CD4-positive, alpha-beta T cell treated with Interleukin-21 for 1 hour (primary cell): ENCODE data around the gene JOSD2.

Source experiments
- DNase-seq: peaks from one replicate; pipeline ENCODE4 v3.0.0-alpha.2; 2020

Gene JOSD2

DNA sequence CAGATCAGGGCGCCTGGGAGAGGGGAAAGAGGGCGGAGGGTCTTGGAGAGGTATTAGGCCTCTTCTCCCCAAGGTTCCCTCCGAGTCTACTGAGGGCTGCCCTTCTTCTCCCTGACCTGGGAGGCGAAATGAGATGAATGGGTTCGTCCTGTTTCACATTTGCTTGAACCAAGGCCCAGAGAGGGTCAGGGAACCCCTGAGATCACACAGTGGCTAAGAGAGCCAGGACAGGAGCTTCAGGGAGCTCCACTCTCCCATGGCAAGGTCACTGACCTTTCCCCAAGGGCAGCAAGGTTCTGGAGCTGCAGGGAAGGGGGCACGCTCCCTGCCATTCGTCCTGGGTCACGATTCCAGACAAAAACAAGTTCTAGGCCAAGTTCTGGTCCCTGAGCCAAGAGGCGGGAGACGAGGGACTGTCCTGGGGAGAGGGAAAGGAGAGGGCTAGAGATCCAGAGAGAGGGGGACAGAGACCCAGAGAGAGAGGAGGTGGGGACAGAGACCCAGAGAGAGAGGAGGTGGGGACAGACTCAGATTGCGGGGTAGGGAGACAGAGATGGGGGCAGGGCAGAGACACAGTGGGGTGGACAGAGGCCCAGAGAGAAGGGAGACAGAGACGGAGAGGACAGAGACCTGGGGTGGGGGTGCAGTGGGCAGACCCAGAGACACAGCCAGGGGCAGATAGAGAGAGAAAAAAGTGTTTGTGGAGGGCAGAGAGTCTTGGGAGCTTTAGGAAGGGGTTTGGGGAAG lies 2.2 kb upstream of the JOSD2 start:
- no peak for DNase-seq

DNA sequence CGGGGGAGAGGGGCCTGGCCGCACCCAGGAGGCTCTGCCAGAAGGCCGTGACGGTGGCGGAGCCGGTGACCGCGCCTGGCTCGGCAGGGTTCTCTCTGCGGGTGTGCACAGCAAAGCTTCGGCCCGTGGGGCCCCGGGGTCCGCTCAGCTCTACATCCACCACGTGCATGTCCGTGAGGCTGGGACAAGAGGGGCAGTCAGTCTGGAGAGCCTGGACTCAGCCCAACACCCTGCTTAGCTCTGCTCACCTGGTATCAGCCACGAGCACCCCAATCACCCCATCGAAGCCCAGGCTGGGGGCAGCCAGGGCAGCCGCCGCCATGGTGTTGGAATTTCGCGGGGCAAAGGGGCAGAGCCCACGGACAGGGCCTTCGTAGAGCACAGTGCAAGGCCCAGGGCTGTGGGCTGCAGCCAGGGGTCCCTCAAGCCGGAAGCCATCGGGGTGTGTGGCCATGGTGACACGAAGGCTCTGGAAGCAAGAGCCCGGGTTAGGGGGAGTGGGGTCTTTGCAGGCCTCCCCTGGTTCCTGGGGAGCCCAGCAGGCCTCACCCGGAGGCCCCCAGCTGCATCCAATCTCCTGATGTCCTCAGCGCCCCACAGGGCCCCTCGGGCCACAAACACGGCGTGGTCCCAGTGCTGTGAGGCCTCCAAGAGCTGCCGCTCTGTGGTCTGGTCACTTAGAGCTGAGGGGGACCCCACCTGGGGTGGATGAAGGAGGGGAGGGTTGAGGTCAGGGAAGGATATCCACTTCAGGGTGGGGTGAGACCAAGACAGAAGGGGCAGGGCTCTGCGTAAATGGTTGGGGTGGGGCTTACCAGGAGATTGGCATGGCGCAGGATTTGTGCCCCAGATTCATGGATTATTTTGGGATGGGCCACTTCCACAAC lies 1.4 kb upstream of the JOSD2 start:
- no peak for DNase-seq

DNA sequence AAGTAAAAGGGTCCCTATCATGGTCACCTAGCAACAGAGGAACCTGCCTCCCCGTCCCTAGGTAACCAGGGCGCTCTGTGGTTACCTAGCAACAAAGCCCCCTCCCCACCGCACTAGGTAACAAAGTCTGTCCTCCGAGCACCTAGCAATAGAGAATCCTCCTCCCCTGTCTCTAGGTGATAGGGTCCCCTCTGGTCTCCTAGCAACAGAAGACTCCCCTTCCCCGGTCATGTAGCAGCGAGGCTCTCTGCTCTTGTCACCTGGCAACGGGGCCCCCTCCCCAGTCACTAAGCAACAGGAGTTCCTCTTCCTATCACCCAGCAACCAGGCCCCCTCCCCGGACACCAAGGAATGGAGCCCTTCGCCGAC lies 307 bp downstream of the JOSD2 start:
- DNase-seq = no peak

DNA sequence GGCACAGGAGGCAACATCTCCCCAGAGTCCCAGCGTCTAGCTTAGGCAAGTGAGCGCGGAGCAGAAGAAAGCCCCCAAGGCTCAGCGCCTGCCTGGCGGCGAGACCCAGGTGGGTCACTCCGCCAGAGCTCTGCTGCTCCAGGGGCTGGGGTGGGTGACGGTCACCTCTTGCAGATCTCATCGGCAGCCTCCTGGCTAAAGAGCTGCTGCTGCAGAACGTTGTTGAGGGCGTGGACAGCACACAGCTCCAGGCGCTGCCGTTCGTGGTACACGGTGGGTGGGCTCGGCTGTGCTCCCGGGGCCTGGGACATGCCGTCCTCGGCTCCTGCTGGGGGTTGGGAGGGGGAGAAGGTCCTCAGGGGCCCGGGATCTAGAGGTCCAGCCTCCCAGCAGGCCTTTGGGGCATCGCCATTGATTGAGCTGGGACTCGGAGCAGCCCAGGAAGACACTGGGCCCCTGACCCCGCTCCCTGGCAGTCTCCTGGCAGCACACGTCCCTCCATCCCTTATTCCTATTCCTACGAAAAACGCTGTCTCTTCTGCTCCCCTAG lies 795 bp downstream of the JOSD2 start:
- DNase-seq = no peak

DNA sequence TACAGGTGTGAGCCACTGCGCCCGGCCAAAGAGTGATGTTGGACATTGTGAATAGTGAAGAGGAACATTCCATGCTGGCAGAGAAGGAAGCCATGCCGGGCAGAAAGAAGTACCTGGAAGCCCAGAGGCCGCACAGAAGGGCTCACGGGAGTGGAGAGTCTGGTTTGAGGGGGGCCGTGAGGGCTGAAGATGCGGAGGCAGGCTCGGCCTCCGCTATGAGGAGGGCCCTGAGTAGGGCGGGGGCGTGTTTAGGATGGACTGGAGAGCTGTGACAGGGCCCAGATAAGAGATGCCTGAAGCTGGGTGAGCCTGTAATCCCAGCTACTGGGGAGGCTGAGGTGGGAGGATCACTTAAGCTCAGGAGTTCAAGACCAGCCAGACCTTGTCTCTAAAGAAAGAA lies 1.6 kb downstream of the JOSD2 start:
- DNase-seq = no peak

DNA sequence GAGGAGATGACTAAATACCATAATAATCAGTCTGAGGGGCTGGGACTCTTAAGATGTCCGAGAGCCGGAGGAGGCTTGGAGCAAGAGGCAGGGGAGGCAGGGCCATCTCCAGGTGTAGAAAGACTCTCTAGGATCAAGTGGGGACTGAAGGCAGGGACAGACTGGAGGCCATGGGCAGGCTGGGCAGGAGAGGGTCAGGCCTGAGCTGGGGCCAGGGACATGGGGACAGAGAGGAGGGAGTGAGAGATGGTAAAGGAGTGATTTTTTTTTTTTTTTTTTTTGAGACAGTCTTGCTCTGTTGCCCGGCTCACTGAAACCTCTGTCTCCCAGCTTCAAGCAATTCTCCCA lies 2.2 kb downstream of the JOSD2 start:
- DNase-seq = no peak

DNA sequence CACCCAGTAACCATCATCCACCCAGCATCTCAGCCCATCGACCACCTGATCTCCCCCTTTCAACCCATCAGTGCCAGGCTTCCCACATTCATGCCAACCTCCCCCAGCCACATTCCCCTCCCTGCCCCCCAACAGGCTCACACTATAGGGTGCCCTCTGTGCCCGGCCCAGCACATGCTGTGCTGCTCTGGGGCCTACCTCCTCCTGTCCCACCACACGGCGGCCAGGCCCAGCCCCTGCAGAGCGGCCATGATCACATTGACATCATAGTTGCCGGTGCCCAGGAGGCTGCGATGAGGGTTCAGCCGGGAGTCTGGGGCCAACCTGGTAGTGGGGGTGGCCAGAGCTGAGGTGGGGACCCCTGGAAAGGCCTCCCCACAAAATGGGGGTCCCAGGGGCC lies 3.6 kb downstream of the JOSD2 start:
- no peak for DNase-seq

DNA sequence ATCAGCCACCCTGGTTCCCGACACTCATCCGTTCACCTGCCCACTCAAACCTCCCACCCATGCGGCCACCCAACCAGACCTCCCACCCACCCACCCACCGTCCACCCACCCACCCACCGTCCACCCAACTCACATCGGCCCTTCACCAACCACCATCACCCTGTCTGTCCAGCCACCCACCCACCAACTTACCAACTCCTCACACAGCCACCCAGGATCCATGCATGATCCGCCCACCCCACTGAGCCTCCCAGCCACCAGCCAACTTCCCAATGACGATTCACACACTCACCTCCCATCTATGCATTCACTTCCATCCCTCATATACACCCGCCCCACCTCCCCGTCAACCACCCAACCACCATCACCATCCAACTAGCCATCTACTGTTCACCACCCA lies 4.3 kb downstream of the JOSD2 start:
- no peak for DNase-seq

DNA sequence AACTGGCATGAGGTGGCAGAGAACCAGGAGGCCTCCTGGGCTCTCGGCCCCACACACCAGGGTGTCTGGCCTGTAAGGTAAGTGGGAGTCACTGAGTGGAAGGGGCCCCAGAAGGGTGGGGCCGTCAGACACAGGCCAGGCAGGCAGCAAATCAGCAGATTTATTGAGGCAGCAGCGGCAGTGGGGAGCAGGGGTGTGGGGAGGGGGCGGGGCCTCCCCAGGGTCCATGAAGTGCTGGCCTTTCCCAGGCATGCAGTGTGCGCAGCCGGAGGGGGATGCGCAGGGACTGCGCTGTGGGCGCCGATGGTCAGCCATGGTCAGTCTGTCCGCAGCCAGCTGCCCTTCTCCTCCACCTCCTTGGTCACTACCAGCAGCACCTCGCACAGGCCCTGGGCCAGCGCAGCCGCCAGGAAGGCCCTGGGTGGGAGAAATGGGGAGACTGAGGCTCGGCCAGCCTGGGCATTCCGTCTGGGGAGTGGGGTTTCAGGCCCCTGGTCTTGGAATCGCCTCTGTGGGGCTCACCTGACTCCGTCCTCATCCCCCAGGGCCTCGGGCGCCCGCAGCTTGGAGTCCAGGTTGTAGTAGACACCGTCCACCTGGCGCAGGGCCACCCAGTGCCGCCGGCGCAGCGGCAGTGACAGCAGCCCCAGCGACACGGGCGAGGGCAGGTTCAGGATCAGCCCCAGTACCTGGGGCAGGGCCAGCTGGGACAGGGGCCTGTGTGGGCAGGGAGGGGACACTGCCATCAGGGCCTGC lies 5.0 kb downstream of the JOSD2 start:
- no peak for DNase-seq

DNA sequence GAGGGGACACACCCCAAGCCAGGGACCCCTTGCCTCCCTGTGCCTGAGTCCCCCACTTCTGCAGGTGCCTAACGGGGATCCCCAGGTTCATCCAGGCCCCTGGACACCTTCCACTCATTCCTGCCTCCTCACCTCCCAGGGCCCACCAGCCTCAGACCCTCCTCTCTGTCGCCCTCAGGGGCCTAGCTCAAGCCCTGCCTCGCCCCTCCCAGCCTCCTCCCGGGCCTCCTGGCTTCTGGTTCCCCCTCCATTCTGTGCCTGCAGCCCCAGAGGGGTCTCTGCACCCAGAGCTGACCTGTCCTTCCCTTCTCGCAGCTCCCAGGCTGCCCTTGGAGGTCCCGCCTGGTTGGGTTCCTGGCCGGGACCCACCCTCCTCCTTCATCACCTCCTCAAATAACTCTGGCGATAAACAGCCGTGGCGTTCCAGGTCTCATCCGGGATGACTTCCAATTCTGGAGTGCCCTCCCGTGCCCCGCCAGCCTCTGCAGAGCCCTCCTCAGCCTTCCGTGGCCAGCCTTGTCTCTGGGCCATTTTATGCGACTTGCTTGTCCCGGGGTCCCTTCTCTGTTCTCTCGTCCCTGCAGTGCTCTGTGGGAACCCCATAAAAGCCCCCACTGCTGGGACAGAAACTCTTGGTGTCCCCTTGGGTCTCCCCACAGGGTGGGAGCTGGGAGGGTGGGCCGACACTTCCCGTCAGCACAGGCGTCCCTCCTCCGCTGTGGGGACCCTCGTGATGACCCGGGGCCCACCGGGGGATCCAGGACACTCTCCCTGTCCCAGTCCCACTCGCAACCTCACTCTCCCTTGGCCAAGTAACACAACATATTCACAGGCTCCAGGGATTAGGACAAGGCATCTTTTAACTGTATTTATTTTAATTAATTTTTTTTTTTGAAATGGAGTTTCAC lies 9.2 kb downstream of the JOSD2 start:
- DNase-seq = no peak

DNA sequence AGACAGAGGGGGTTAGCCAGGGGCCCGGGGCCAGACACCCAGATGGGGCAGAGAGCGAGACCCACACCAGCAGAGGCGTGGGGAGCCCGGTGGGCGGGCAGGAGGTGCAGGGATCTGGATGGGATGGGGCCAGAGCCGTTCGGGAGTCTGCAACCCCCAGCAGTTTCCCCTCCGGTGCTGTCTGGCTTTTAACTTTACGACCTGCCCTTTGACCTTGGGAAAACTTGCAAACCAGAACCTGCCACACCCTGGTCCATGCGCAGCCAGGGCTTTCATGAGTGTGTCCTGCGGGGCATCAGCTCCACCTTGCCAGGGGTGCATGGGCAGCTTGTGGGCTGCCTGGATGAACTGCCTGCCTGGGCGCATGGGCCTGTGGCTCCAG lies 9.8 kb downstream of the JOSD2 start:
- DNase-seq = no peak

DNA sequence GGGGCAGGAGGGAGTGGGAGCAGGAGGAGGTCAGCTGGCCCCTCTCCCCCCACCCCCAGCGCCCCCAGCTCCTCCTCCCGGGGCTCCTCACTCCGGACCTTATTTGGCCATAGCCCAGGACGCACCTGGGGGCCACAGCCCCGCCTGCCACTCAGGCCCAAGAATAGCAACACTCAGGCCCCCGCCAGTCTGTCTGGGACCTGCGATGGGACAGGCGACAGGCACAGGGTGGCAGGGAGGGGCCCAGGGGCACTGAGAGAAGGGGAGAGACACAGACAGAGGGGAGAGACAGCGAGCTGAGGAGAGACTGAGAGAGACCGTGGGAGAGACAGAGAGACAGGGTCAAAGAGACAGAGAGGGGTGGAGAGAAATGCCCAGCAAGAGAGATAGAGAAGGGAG lies 10.2 kb downstream of the JOSD2 start:
- no peak for DNase-seq

DNA sequence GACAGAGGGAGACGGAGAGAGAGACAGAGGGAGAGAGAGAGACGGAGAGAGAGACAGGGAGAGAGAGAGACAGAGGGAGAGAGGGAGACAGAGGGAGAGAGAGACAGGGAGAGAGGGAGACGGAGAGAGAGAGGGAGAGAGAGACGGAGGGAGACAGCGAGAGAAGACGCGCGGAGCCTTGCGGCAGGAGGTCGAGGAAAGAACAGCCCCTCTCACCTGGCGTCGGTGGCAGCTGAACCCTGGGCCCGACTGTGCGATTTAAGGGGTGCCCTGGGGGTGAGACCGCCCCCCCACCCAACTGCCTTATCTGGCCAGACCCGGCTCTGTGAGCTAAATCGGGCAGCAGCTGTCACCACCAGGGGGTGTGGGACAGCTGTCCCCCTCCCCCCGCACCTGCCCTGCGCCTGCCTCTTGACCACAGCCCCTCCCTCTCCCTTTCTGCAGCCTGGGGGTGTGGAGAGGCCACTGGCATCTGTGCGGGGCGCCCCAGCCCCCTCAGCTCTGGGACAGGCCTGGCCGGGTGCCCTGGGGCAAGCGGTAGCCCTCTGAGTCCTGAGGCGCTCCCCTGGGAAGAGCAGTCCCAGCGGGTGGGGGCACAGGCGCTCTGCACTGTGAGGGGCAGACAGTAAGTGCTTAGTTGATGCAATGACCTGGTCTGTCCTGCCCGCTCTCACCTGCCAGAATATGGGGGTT lies 10.8 kb downstream of the JOSD2 start:
- DNase-seq = no peak

DNA sequence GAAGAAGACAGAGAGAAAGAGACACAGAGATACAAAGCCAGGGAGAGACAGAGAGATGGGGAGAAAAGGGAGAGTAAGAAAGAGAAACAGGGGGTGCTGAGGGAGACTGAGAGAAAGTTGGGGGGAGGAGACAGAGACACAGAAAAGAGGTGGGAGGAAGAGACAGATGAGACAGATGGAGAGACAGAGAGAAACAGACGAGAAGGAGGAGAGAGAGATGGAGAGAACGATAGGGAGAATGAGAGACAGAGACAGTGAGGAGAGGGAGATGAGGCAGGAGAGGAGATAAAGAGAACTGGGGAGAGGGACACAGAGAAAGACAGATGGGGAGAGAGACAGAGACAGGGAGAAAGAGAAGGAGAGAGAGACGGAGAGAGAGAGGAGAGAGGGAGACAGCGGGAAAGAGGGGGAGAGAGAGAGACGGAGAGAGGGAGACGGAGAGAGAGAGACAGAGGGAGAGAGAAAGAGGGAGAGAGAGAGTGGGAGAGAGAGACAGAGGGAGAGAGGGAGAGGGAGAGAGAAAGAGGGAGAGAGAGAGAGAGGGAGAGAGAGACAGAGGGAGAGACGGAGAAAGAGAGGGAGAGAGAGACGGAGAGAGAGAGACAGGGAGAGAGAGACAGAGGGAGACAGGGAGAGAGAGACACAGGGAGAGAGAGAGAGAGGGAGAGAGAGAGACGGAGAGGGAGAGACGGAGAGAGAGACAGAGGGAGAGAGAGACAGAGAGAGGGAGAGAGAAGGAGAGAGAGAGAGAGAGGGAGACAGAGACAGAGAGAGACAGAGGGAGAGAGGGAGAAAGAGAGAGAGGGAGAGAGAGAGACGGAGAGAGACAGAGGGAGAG lies 12.6 kb downstream of the JOSD2 start:
- DNase-seq = no peak

DNA sequence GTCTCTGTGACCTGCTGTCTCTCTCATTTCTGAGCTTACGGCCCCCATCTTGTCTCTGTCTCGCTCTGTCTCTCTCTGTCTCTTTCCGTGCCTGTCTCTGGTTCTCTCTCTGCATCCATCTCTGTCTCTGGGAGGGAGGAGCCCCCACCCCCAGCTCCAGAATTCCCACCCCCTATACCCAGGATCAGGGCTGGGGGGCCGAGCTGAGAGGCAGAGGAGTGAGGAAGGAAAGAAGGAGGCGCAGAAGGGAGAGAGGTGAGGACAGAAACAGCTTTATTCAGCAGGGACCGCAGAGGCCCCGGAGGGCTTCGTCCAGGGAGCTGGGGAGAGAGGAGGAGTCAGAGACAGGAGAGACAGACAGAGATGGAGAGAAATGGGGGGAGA lies 14.0 kb downstream of the JOSD2 start:
- DNase-seq = no peak

DNA sequence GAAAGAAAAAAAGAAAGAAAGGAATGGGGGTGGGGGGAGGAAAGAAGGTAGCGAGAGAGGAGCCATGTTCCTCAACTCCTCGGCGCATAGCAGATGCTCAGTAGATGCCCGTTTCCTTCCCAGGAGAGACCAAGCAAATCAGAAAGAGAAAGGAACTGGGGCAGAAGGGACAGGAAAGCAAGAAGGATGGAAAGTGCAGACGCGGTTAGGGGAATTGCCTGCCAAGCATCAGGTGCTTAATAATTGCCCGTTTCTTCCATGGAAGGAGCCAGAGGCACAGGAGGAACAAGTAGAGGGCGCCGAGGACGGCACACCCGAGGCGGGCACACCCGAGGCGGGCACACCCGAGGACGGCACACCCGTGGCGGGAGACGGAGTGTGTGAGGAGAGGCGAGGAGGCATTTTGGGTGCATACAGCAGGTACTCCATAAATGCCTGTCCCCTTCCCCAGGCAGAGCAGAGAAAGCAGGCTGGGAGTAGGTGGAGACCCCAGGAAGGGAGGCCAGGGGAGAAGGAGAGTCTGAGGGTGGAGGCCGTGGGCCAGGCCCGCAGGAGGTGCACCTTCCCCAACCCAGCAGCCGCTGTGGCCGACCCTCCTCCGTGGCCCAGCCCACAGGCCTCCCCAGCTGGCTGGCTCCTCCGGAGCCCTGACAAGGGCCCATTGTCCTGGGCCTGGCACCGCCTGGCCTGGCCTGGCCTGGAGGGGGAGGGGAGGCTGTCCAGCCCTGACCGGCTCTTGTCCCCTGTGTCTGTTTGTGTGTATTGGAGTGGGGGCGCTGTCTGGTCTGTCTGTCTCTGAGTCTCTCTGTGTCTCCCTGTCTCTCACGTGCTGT lies 14.6 kb downstream of the JOSD2 start:
- DNase-seq = no peak

DNA sequence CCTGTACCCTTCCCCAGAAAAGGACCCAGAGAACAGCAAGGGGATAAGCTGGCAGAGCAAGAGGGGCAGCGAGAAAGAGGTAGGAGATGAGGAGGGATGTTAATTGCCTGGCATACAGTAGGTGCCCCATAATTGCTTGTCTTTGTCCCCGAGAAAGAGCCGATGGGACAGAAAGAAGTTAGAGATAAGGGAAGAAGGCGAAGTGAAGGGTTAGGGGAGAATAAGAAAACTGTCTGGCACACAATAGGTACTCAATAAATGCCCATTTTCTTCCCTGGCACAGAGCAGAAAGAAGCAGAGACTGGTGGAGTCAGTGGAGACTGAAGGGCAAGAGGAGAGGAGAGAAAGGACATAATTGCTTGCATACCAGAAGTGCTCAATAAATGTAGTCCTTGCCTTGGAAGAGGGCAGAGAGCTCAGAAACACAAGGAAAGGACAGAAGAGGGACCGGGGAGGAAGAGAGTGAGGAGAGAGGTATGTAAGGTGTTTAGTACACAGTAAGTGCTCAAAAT lies 15.9 kb downstream of the JOSD2 start:
- DNase-seq = no peak

DNA sequence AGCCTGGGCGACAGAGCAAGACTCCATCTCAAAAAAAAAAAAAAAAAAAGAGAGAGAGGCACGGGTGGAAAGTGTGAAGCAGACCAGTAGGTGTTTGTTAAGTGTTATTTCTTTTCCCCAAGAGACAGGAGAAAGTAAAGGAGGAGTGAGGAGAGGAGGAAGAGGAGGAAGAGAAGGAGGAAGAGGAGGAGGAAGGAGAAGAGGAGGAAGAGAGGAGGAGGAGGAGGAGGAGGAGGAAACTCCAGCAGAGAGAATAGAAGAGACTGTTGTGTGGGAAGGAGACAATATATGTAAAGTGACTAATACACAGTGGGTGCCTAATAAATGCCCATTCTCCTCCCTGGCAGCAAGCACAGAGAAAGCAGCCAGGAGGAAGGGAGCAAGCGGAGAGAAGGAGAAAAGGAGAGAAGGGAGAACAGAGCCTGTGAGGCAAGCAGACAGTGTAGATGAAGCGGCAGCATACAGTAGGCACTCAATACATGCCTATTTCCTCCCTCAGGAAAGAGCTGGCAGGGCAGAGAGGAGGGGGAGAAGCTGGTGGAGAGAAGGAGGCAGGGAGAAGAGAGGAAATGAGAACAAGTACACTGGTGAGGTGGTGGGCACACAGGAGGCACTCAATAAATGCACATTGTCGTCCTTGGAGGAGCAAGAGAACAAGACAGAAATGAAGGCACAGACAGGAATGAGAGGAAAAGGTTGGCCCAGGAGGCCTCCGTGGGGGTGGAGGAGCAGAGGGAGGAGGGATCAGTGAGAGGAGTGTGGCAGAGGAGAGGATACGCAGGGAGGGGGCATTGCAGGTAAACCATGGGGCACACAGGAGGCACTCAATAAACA lies 16.6 kb downstream of the JOSD2 start:
- no peak for DNase-seq

DNA sequence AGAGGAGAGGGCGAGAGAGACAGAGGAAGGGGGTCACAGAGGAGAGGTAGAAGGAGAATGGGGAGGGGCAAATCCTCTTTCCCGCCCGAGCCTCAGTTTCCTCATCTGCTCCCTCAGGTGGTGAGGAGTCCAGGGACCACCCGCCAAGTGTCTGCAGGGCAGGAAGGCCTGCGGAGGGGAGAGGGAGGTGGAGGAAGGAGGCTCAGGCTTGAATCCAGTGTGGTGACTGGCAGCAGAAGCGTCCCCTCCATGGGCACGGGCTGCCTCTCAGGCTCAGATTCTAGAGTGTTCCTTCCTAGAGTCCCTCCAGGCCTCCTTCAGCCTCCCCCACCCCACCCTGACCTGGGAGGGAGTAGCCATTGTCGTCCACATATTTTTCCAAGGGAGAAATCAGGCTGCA lies 17.8 kb downstream of the JOSD2 start:
- no peak for DNase-seq
